ENCODE results near the gene SP6.

SP6 gene

GRCh38 chr17:47879028-47879585, 28.1 kb upstream of the SP6 start:
- no peak for DNase-seq

DNA sequence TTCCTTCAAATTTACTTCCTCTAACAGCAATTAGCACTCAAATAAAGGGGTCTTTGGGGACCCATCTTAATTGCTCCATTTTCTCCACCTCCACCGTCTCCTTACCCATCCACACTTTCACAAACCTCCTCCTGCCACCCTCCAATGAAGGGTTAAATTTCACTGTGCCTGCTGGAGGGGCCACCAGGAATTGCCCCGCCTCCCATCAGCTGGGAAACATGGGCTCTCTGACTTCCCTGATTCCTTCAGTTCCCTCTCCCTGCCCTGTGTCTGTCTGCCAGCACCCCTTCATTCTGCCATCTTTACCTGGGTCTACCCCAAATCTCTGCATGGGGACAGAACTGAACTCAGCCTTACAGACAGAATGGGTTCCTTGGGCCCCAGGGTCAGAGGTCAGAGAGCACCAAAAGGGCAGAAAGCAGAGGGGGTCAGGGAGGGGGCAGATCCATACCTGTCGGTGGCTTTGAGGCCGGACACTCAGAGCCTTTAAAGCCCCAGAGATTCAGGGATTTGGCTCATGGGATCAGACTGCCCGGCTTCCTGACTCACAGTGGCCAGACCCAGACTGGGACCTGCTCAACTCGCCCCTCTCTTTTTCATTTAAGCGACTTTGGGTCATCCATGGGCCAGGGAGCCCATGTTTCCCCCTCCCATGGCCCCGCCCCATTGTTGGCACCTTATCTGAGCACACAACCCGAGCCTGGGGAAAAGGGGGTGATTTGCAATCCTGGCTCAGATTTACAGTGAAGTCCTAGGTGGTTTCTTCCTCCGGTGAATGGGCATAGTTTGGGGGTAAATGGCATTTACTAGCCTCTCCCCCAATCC, 27.5 kb upstream of the SP6 start:
- no peak for DNase-seq

DNA sequence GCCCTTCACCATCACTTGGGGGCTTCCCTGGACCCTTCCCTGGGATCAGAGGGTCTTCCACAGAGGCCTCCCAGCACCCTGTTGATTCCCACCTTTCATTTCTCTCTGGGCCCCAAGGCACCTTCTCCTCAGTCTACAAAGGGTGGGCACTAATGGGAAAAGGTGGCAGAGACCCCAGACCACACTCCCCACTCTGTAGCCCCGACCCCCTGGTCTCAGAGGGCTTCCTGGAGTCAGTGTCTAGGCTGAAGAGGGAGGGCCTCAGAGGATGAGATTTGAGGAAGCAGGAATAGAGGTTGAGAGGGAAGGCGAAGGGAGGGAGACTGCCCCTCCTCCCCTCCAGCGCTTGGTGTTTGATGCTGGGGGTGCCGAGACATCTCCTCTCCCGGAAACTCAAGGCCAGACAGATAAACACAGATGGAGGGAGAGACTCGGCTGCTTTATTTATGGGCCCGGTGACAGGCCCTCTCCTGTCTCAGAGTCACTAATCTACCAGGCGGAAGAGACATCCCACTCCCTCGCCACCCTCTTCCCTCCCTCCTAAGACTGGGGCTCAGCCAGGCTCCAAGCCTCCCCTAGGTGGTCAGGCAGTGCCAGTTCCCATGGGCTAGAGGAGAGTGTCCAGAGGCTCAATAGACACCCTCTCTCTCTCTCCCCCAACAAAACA, 26.5 kb upstream of the SP6 start:
- DNase-seq, result no peak

DNA sequence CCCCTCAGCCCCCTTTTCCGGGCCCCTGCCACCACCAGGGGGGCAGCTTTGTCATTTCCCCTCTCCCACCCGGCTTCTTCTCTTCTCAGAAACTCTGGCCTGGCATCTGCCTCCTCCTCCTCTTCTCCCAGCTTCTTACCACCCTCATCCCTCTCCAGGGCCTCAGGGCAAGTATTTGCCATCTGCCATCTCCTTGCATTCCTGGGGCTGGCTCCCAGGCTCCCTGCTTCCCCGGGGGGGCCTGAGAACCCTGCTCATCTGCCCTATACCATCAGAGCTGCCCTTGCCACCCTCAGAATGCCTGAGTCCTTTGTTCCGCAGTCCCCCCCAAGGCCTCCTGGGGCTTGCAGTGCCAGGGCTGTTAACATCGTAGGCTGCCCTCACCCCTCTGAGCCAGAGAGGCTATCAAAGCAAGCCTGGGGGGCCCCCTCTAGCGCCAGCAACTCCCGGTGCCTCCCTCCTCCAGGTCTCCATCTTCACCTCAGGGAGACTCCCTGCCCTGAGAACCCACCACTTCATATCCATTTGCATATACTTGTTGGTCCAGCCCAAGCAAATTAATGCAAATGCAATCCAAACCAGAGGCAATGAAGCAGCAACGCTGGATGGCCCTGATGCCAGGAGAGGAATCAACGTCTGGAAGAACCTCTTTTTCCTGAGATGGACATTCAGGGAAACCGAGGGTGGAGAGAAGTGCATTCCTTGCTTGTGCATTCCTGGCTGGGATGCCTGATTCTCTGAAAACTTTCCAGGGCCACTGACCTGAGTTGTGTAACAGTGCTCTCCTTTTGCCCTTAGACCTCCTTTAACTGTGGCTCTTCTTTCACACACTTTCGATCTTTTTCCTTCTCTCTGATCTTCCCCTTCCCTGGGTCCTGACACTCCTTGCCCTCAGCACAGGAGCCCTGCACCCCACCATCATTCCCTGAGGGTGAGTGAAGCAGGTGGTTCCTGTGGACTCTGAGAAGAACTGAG, 24.3 kb upstream of the SP6 start:
- DNase-seq, result no peak

DNA sequence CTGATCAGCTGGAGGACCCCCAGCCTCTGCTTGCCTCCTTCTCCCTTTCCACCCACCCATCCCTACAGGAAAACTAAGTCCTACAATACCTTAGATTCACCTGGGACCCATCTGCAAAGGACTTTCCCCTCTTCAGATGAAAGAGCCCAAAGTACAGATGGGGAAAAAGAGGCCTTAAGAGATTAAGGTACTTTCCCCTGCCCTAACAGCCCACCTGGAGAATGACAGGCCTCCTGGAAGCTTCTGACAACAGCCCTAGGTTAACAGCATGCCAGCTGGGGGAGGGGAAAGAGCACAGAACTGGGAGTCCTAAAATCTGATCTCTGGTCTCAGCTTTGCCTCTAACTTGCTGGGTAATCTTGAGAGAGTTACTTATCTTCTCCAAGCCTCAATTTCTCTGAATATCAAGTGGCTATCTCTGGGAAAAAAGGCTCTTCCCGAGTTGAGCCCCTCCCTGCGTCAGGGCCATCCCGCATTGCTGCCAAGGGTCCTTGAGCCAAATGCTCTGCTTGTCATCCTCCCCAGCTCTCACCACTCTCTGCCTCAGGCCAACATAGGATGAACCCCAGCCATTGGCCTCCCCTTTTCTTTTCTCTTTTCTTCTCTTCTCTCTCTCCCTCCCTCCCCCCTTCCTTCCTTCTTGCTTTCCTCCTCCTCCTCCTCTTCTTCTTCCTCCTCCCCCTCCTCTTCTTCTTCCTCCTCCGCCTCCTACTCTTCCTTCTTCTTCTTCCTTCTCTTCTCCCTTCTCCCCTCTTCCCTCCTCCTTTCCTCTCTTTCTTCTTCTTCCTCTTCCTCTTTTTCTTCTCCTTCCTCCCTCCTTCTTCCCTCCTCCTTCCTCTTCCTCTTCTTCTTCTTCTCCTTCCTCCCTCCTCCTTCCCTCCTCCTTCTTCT, 22.5 kb upstream of the SP6 start:
- no peak for DNase-seq

- no peak for DNase-seq
Observed at GRCh38 chr17:47872651-47873161, 21.7 kb upstream of the SP6 start.

GRCh38 chr17:47872019-47872650, 21.2 kb upstream of the SP6 start:
- DNase-seq, result no peak

DNA sequence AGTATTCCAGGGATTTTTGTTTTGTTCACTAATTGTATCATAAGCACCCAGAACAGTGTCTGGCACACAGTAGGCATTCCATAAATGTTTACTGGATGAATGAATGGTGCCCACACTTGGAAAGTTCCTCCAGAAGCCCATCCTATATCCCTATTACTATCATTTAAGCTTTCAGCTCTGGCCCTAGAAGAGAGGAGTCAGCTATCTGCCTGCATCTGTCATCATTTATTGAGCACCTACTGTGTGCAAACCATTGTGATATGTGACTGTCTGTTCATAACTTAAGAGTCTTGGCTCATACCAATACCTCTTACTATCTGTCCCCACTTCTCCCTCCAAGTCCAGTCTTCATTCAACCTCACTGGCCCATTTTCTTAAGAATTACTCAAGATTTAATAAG, 20.1 kb upstream of the SP6 start:
- DNase-seq, result no peak

- no peak for DNase-seq
Observed at GRCh38 chr17:47870056-47870455, 19.1 kb upstream of the SP6 start.

- no peak for DNase-seq
Observed at GRCh38 chr17:47869114-47869513, 18.2 kb upstream of the SP6 start.

- DNase-seq, result no peak
Observed at GRCh38 chr17:47867813-47868533, 17.0 kb upstream of the SP6 start.

DNA sequence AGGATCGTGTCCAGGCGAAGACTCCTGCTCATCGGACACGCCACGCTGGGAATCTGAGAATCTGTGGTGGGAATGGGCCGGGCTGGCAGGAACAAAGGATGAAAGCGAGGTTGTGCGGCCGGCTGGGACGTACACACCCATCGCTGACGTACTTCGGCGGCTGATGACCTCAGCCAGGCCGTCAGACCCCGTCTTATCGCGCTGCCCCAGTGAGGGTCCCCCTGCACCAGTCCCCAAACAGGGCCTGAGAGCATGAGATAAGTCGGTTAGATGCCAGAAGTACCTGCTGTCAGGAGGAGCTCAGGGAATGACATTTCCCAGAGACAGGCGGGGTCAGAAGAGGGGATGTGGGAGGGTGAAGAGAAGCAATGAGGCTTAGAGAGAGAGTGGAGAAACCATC, 16.0 kb upstream of the SP6 start:
- no peak for DNase-seq

DNA sequence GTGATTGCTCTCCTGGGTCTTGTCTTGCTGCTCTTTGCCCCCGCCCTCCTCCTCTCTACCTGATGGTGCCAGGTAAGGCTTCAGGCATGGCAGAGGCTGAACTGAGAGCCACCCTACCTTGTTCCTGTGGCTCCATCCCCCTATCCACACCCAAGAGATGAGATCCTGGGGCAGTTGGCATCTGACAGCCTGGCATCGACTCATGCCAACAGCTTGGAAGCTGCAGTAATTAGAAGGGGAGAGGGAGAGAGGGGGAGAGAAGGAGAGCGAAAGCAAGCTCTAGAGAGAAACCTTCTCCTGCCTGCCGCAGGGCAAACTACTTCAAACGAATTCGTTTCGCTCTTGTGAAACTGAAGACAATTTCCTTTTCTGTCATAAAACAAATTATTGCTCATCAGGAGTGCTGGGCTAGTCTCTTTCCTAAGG, 13.8 kb upstream of the SP6 start:
- no peak for DNase-seq

DNA sequence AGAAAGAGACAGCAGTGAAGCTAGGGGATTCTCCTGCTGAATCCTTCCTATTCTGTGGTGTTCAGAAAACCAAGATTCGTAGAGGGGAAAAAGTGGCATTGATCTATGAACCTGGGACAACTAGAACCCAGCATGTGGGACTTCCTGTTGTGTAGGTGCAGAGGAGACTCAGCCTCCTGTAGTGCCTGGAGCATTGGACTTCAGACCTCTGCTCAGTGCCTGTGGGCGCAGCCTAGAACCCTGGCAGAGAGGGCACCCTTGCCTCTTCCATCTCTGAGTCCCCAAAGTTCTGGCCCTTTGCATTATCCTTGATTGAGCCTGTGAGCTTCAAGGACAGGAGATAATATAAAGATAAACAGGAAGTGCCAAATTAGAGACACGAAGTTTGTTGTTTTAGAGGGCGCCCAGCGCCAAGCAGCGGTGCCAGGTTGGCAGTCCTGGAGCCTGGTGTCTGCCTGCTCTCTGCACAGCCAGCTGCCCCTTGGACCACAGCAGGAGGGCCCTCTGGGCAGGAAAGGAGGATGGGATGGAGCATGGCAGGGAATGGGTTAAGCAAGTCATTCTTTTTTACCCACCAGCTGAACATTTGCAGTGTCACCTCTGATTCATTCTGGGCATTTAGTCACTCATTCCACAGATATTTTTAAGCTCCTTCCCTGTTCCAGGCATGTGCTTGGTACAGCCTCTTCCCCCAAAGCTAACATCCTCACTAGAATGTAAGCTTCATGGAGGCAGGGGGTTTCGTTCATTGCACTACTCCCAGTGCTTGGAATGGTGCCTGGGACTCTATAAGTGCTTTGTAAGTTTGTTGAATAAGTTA, 11.9 kb upstream of the SP6 start:
- DNase-seq, result no peak

GRCh38 chr17:47860386-47860785, 9.4 kb upstream of the SP6 start:
- DNase-seq, result no peak

- DNase-seq, result no peak
Observed at GRCh38 chr17:47857551-47858455, 6.8 kb upstream of the SP6 start.

GRCh38 chr17:47856830-47857229, 5.9 kb upstream of the SP6 start:
- no peak for DNase-seq

- DNase-seq, result no peak
Observed at GRCh38 chr17:47855737-47856136, 4.8 kb upstream of the SP6 start.
